OCI-LY1 (cell line): Measurements from ENCODE around the gene MTMR8.

Source experiments
- H2AFZ ChIP-seq: fragments of 200-600 bp; sonication (generic), shearing (Covaris generic); 2 replicates; pipeline ENCODE4 v1.6.0; 2014; ENCODE audit warnings: antibody characterized with exemption, mild to moderate bottlenecking, low read length
- H3F3A ChIP-seq: fragments of 200-600 bp; sonication (generic), shearing (Covaris generic); 2 replicates; pipeline ENCODE4 v1.6.0; 2014; ENCODE audit warnings: mild to moderate bottlenecking, antibody characterized with exemption, low read length, moderate library complexity; ENCODE audit not compliant: insufficient read depth
- H3K27ac ChIP-seq: fragments of 200-600 bp; sonication (generic); 2 replicates; pipeline ENCODE4 v1.5.1; 2014; ENCODE audit warnings: low read length, mixed run types, mild to moderate bottlenecking, low read depth; ENCODE audit not compliant: poor library complexity, severe bottlenecking
- H3K27me3 ChIP-seq: fragments of 200-600 bp; sonication (generic); 2 replicates; pipeline ENCODE4 v1.6.0; 2014; ENCODE audit warnings: antibody characterized with exemption, mild to moderate bottlenecking, low read length, moderate library complexity; ENCODE audit not compliant: insufficient read depth
- H3K36me3 ChIP-seq: fragments of 200-600 bp; sonication (generic); 2 replicates; pipeline ENCODE4 v1.6.1; 2014; ENCODE audit warnings: mild to moderate bottlenecking, antibody characterized with exemption, low read length, moderate library complexity, mixed read lengths; ENCODE audit not compliant: insufficient read depth
- H3K4me1 ChIP-seq: fragments of 200-600 bp; sonication (generic); 2 replicates; pipeline ENCODE4 v1.5.1; 2014; ENCODE audit warnings: mild to moderate bottlenecking, low read length, moderate library complexity; ENCODE audit not compliant: insufficient read depth, severe bottlenecking
- H3K4me2 ChIP-seq: fragments of 200-600 bp; sonication (generic), shearing (Covaris generic); 2 replicates; pipeline ENCODE4 v1.6.1; 2014; ENCODE audit warnings: low read length
- H3K4me3 ChIP-seq: fragments of 200-600 bp; sonication (generic); 2 replicates; pipeline ENCODE4 v1.5.1; 2014; ENCODE audit warnings: low read length, low read depth, mild to moderate bottlenecking, mixed read lengths; ENCODE audit not compliant: poor library complexity, severe bottlenecking
- H3K79me2 ChIP-seq: fragments of 200-600 bp; shearing (Covaris generic); 2 replicates; pipeline ENCODE4 v1.6.1; 2016; ENCODE audit warnings: mixed run types, low read length, mixed read lengths; ENCODE audit not compliant: insufficient read depth
- H3K9ac ChIP-seq: fragments of 200-600 bp; sonication (generic), shearing (Covaris generic); 2 replicates; pipeline ENCODE4 v1.6.1; 2014; ENCODE audit warnings: mild to moderate bottlenecking, low read length, mixed read lengths
- H3K9me2 ChIP-seq: fragments of 200-600 bp; sonication (generic), shearing (Covaris generic); 2 replicates; pipeline ENCODE4 v1.6.1; 2014; ENCODE audit warnings: low read depth, mild to moderate bottlenecking, low read length, mixed read lengths
- H3K9me3 ChIP-seq: fragments of 200-600 bp; shearing (Covaris generic); 2 replicates; pipeline ENCODE4 v1.6.1; 2014; ENCODE audit warnings: low read length, mixed read lengths
- H4K20me1 ChIP-seq: fragments of 200-600 bp; sonication (generic), shearing (Covaris generic); 2 replicates; pipeline ENCODE4 v1.6.0; 2016; ENCODE audit warnings: mild to moderate bottlenecking, low read length; ENCODE audit not compliant: insufficient read depth
- CTCF ChIP-seq: fragments of 200-600 bp; sonication (generic), shearing (Covaris generic); IDR thresholded peaks from 2 replicates; pipeline ENCODE4 v1.5.1; 2017; ENCODE audit warnings: mild to moderate bottlenecking, antibody characterized with exemption, low read length, moderate library complexity, mixed read lengths
- EZH2 ChIP-seq: fragments of 200-600 bp; sonication (generic), shearing (Covaris generic); IDR thresholded peaks from 2 replicates; pipeline ENCODE4 v1.8.0; 2017; ENCODE audit warnings: borderline replicate concordance, mixed run types, mild to moderate bottlenecking, antibody characterized with exemption, low read length, moderate library complexity, mixed read lengths

The MTMR8 gene

GRCh38 chrX:64394874-64395567, at the start of gene MTMR8:
Gene MTMR8 (minus strand): TSS chrX:64395452. CDS start chrX:64395363, 89 bp downstream.
- Histone ChIP-seq H3K27me3 (no peaks in the 10 kb centered on the region), H3K4me1 (peaks cover 17% of the 10 kb centered on the region), H3K4me3 (peak within 1 kb of the TSS; percentile 95), H3K9me3 (no peaks in the 10 kb centered on the region), H3K36me3 (no peaks in the 10 kb centered on the region), H3K79me2 (peaks cover 7% of the 10 kb centered on the region; the same call in 1 of the 2 replicates), H3F3A (no peaks in the 10 kb centered on the region), H3K4me2 (peak within 1 kb of the TSS; percentile 96), H3K9ac (peak within 1 kb of the TSS; percentile 87), H4K20me1 (no peaks in the 10 kb centered on the region), H3K27ac (peak within 1 kb of the TSS; percentile 32), H2AFZ (peak within 1 kb of the TSS; percentile 99), H3K9me2 (no peaks in the 10 kb centered on the region)
- TF ChIP-seq CTCF = no peak
- TF ChIP-seq EZH2 = no peak

DNA sequence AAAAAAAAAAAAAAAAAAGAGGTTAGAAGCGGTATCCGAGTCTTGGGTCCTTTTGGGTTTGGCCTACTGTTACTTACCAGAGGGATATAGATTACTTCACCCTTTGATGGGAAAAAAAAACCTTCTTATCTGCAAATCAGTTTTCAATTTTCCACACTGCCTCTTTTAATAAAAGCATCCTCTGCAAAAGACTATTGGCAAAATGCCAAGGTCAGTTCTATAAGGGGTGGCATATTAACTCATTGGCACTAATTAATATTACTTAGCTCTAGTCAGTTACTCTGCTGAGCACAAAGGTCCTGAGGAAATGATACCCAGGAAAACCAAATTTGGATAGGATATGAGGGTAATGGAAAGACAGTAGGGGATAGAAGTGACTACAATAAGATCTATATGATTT, 44.3 kb upstream of the MTMR8 start:
- no peaks in the 10 kb centered on the region for H3K36me3 ChIP-seq
- H3K4me1 ChIP-seq = peaks cover 14% of the 10 kb centered on the region
- H2AFZ ChIP-seq = no peak overlapping the region
- H3K9me3 ChIP-seq = no peaks in the 10 kb centered on the region
- no peaks in the 10 kb centered on the region for H3K27me3 ChIP-seq
- H4K20me1 ChIP-seq = no peaks in the 10 kb centered on the region
- H3K9me2 ChIP-seq = no peaks in the 10 kb centered on the region
- H3K4me3 ChIP-seq = no peak overlapping the region
- no peaks in the 10 kb centered on the region for H3K79me2 ChIP-seq
- TF ChIP-seq CTCF (no peak), EZH2 (no peak)
- no peak overlapping the region for H3K27ac ChIP-seq
- H3F3A ChIP-seq = no peaks in the 10 kb centered on the region
- H3K4me2 ChIP-seq = no peak overlapping the region
- no peak overlapping the region for H3K9ac ChIP-seq

GRCh38 chrX:64437665-64438064, 42.4 kb upstream of the MTMR8 start:
- H3K27ac ChIP-seq = no peak overlapping the region
- no peaks in the 10 kb centered on the region for H4K20me1 ChIP-seq
- peaks cover 14% of the 10 kb centered on the region for H3K4me1 ChIP-seq
- no peaks in the 10 kb centered on the region for H3K9me2 ChIP-seq
- no peak overlapping the region for H3K9ac ChIP-seq
- no peak overlapping the region for H3K4me3 ChIP-seq
- H3K27me3 ChIP-seq = no peaks in the 10 kb centered on the region
- no peak overlapping the region for H3K4me2 ChIP-seq
- H3F3A ChIP-seq = no peaks in the 10 kb centered on the region
- no peak overlapping the region for H2AFZ ChIP-seq
- H3K79me2 ChIP-seq = no peaks in the 10 kb centered on the region
- H3K9me3 ChIP-seq = no peaks in the 10 kb centered on the region
- TF ChIP-seq EZH2 (no peak), CTCF (no peak)
- no peaks in the 10 kb centered on the region for H3K36me3 ChIP-seq
